GM19238 (cell line): Measurements from ENCODE around the gene SCG3.
"Not testable (repeated sequence)": the region's sequence is repeated elsewhere in the genome, so short reads cannot be mapped to it uniquely, and the experiment has no call there.

Experiments used
- DNase-seq: peaks from one replicate; pipeline ENCODE4 v3.0.0; 2011; ENCODE audit warnings: low spot score; ENCODE audit not compliant: insufficient read length

The SCG3 gene

GRCh38 chr15:51681303-51681963 is at the start of gene SCG3:
SCG3 (plus strand) TSS chr15:51681503; CDS start chr15:51681756, 253 bp downstream.
- peak; percentile 18 for DNase-seq

DNA sequence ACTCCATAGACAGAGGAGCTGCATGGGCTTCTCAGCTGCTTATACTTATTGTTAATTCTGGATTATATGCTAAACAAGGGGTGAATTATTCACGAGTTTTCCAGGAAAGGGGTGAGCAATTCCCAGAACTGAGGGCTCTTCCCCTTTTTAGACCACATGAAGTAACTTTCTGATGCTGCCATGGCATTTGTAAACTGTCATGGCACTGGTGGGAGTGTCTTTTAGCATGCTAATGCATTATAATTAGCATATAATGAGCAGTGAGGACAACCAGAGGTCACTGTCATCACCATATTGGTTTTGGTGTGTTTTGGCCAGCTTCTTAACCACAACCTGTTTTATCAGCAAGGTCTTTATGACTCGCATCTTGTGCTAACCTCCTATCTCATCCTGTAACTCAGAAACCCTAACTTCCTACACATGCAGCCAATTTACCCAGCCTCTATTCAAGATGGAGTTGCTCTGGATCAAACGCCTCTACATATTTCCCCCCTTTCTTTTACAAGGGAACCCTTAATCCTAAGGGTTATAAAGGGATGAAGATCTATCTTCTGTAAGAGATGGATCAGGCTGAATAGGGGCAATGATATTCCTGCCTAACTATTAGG is 46.6 kb upstream of the SCG3 start:
- no peak for DNase-seq

DNA sequence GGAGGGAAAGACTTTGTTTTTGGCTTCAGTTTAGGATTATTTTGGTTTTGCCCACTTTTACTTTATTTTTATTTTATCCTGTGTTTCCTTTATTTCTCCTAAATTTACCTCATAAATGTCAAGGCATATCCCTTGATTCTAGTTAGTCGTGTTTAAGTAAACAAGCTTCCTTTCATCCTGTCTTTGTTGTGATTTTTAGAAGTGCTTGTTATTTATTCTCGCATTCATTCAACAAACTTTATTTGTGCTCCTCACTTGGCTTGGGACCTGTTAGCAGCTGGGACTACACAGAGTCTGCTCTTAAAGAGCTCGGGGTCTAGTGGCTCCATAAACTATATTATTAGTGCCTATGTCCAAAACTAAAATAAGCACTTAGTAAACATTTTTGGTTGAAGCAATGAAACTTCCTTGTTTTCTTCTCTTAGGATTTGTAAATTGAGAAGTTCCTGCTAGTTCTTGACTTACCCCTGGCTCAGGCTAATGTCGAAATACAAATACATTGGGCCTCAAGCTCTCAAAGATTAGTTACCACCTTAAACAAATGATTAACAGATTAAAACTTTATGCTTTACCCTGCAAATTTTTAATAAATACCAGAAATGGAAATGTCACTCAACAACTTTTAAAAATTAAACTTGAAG is 39.7 kb upstream of the SCG3 start:
- no peak for DNase-seq

DNA sequence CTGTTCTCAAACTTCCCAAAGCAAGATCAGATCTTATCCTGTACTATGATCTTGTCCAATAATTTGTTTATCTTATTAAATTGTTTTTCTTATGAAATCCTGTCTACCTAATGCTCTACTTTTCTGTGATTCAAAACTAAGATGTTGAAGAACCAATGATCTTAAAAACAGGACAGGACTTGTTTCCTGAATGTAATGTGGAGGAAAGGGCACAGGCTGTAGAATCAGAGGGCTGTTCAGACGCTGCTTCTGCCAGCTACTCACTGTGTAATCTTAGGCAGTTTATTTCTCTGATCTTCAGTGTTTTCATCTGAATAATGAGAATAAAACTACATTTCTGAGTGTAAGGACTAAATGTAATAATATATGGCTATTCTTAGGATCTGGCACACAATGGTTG is 38.6 kb upstream of the SCG3 start:
- DNase-seq: no peak

GRCh38 chr15:51647128-51647562 is 34.2 kb upstream of the SCG3 start:
- DNase-seq: no peak

- DNase-seq: not testable (repeated sequence)
Measured at GRCh38 chr15:51648101-51648500, 33.2 kb upstream of the SCG3 start.

DNA sequence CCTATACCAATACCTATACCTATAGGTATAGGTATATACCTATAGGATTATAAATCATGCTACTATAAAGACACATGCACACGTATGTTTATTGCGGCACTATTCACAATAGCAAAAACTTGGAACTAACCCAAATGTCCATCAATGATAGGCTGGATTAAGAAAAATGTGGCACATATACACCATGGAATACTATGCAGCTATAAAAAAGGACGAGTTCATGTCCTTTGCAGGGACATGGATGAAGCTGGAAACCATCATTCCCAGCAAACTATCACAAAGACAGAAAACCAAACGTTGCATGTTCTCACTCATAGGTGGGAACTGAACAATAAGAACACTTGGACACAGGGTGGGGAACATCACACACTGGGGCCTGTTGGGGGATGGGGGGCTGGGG is 32.7 kb upstream of the SCG3 start:
- DNase-seq: not testable (repeated sequence)

GRCh38 chr15:51649659-51650521 is 31.4 kb upstream of the SCG3 start:
- DNase-seq: peak; percentile 8

GRCh38 chr15:51652084-51652668 is 29.1 kb upstream of the SCG3 start:
- no peak for DNase-seq

DNA sequence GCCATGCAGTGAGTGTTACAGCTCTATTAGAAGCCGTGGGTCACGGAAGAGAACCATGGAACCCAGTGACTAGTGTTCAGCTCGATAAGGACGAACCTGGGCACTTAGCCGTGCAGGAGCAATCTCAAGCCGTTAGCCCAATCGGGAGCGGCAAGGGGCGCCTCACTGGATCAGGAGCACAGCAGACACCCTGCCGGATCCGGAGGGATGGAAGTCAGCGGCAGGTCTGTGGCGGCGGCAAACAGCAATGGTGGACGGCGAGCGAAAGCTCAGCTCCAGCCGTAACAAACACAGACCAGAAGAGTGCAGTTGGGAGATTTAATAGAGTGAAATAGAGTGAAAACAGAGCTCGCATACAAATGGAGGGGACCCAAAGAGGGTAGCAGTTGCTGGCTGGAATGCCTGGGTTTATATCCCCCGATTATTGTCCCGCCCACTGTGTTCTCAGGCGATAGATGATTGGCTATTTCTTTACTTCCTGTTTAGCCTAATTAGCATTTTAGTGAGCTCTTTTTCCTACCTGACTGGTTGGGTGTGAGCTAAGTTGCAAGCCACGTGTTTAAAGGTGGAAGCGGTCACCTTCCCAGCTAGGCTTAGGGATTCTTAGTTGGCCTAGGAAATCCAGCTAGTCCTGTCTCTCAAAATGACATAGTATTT is 25.8 kb upstream of the SCG3 start:
- DNase-seq: not testable (repeated sequence)

GRCh38 chr15:51658664-51659063 is 22.6 kb upstream of the SCG3 start:
- DNase-seq: no peak

- DNase-seq: no peak
Measured at GRCh38 chr15:51661072-51661471, 20.2 kb upstream of the SCG3 start.

DNA sequence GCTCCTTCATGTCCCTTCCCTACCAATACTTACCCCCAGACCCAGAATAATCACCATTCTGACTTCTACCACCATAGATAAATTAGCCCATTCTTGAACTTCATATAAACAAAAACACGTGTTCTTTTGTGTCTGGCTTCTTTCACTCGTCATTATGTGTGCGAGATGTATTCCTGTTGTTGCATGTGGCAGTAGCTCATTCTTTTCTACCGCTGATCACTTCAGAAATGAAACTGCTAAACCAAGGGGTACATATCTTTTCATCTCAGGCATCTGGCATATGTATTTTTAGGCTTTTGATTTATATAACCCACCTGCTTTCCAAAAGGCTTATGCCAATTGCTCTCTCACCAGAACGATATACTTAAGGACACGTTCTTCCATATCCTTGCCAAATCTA is 13.8 kb upstream of the SCG3 start:
- no peak for DNase-seq

GRCh38 chr15:51668446-51668845 is 12.9 kb upstream of the SCG3 start:
- DNase-seq: no peak

GRCh38 chr15:51669381-51669780 is 11.9 kb upstream of the SCG3 start:
- DNase-seq: no peak

DNA sequence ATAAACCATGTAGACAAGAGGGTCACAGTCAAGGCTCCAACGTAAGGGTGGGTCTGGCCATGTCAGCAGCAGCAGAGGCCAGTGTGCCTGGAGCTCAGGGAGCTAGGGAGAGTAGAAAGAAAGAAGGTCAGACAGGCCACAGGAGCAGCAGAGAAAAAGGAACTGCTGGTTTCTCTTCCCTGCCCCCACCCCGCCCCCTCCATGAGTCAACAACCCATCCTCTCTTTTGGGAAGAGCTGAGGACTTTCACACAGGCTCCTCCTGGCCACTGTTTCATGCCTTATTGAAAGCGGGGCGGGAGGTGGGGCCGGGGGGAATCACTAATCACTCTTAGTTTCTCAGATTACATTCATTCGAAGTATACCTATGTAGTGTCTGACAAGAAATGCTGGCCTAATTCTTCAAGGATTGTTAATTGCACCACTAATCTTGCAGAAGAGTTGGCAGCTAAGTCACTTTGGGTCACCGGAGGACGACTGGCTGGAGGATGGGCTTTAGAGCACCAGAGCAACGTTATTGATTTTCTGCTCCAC is 9.1 kb upstream of the SCG3 start:
- no peak for DNase-seq

DNA sequence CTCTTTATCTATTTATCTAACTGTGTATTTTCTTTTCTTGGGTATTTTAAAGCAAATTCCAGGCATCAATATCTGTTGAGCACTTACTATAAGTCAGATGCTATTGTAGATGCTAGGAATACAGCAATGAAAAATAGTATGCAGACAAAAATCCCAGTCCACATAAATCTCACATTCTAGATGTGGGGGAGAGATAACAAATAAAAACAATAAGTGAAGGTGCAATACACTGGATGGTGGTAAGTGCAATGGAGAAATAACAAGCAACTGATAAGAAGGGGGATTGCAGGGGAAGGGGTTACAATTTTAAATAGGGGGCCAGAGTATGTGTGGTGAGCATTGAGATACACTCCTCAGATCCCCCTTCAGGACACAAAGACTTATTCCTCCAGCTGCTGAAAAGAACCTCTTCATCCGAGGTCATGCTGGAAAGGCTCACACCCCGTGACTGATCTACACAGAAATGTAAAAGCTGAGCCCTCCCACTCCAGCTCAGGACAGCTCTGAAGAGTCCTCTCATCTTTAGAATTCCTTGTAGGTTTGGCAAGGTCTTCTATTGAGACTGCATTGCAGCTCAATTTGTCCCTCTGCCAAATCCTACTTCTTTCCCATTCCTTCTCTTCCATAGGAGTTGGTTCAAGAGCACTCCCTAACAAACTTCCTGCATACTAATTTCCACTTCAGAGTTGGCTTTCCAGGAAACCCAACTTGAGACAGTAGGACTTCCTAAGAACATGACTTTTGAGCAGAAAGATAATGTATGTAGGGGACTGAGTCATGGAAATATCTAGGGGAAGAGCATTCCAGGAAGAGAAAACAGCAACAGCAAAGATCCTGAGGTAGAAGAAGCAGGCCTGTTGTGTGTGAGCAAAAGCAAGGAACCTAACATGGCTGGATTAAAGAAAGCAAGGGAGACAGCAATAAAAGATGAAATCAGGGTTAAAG is 8.1 kb upstream of the SCG3 start:
- no peak for DNase-seq

DNA sequence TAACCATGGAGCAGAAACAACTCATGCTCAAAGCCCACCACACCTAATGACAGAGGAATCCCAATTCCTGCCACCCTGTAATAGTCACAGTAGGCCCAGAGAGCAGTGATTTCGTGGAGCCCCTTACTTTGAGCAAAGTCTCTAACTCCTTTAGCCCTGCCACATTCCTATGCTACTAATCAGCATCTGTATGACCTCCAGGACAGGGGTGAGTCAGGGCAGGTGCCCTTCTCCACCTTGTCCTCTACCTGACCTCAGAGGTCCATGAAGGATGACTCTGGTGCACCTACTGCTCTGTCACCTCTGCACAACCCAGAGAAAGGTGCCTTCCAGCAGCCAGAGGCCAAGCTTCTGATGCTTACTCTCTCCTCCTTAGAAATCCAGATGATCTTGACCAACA is 6.1 kb upstream of the SCG3 start:
- no peak for DNase-seq

- DNase-seq: no peak
Measured at GRCh38 chr15:51677021-51677420, 4.3 kb upstream of the SCG3 start.

GRCh38 chr15:51677452-51677851 is 3.9 kb upstream of the SCG3 start:
- no peak for DNase-seq
